GM12878 (cell line): Measurements from ENCODE around the gene CD2AP.

Experiments used
- BHLHE40 ChIP-seq, 2 experiments: fragments of 450-650 bp in 1 of 2; IDR thresholded peaks; 2 replicates each; pipeline ENCODE4 v1.6.1; 2011 to 2017; ENCODE audit warnings: low read depth in 2 of 2, borderline replicate concordance in 1 of 2, improper control_type of control experiment in 1 of 2, low read length in 1 of 2, mild to moderate bottlenecking in 1 of 2
- CTCF ChIP-seq, 3 experiments: IDR thresholded peaks in 2 of 3; conservative IDR thresholded peaks in 1 of 3; 2 replicates each; pipeline ENCODE4 v1.5.1; 2011; ENCODE audit warnings: low read depth in 3 of 3, low read length in 3 of 3, mild to moderate bottlenecking in 3 of 3, control low read depth in 2 of 3, moderate library complexity in 2 of 3, inconsistent platforms in 1 of 3, mixed read lengths in 1 of 3; ENCODE audit not compliant: control insufficient read depth in 2 of 3, insufficient read depth in 1 of 3; ENCODE audit errors: extremely low read depth in 1 of 3
- ELK1 ChIP-seq: IDR thresholded peaks from 2 replicates; pipeline ENCODE4 v1.6.1; 2012; ENCODE audit warnings: low read depth, low read length, improper control_type of control experiment
- EP300 ChIP-seq, 2 experiments: fragments of 150-350 bp in 1 of 2; IDR thresholded peaks; 2 replicates each; pipeline ENCODE4 v1.6.1; 2011 to 2012; ENCODE audit warnings: low read depth in 2 of 2, low read length in 2 of 2, borderline replicate concordance in 1 of 2, improper control_type of control experiment in 1 of 2, inconsistent platforms in 1 of 2; ENCODE audit not compliant: control insufficient read depth in 1 of 2
- MAX ChIP-seq: IDR thresholded peaks from 2 replicates; pipeline ENCODE4 v1.6.1; 2012; ENCODE audit warnings: low read depth, low read length, improper control_type of control experiment
- MLLT1 ChIP-seq: fragments of 450-650 bp; IDR thresholded peaks from 2 replicates; pipeline ENCODE4 v1.6.1; 2016; ENCODE audit warnings: mild to moderate bottlenecking
- ZBTB4 ChIP-seq: fragments of 450-650 bp; formaldehyde crosslinking; IDR thresholded peaks from 2 replicates; pipeline ENCODE4 v1.4.0; 2022; ENCODE audit warnings: mild to moderate bottlenecking, moderate library complexity

GRCh38 chr6:47653706-47654105 lies 176.1 kb downstream of the CD2AP start:
- TF ChIP-seq MLLT1 (no peak), EP300 (IDR thresholded peaks at IDR 0.05; ENCODE audit: borderline replicate concordance in 1 of 2, control insufficient read depth in 1 of 2, low read depth in 2 of 2, low read length in 2 of 2) (no peak), CTCF (IDR thresholded peaks at IDR 0.05 in 2 of 3, conservative IDR thresholded peaks at IDR 0.05 in 1 of 3; ENCODE audit: control insufficient read depth in 2 of 3, extremely low read depth in 1 of 3, insufficient read depth in 1 of 3, low read depth in 3 of 3, low read length in 3 of 3) (no peak), ELK1 (no peak), ZBTB4 (CRISPR knock-in tag) (no peak), MAX (no peak), BHLHE40 (IDR thresholded peaks at IDR 0.05; ENCODE audit: borderline replicate concordance in 1 of 2, low read depth in 2 of 2, low read length in 1 of 2) (no peak)
